HepG2 (cell line): ENCODE measurements around the gene DPEP2NB. TPM values are rescaled to one million over a fixed set of nuclear protein-coding genes. Genes with fewer than 3 reads are reported as not detected.
A peak's percentile ranks its signal among the peaks of the same experiment; 100 is the strongest.

Experiments used
- ATRX ChIP-seq: sonication (generic); formaldehyde crosslinking; IDR thresholded peaks from 2 replicates; pipeline ENCODE4 v1.4.0; 2020; ENCODE audit warnings: missing genetic modification reagents, borderline replicate concordance
- EZH2 ChIP-seq: conservative IDR thresholded peaks from 2 replicates; pipeline ENCODE4 v1.6.1; 2012; ENCODE audit warnings: mild to moderate bottlenecking, low read depth, low read length, moderate library complexity
- FIP1L1 ChIP-seq: fragments of 200-400 bp; formaldehyde crosslinking; IDR thresholded peaks from 2 replicates; pipeline ENCODE4 v1.6.1; 2018; ENCODE audit warnings: low read depth, mild to moderate bottlenecking, low read length, moderate library complexity, borderline replicate concordance; ENCODE audit not compliant: insufficient read depth
- FOXK1 ChIP-seq: sonication (generic); formaldehyde crosslinking; IDR thresholded peaks from 2 replicates; pipeline ENCODE4 v1.4.0; 2020; ENCODE audit warnings: low read depth, missing genetic modification reagents, borderline replicate concordance
- HIC2 ChIP-seq: sonication (generic); formaldehyde crosslinking; IDR thresholded peaks from 2 replicates; pipeline ENCODE4 v1.9.0; 2022; ENCODE audit warnings: low read depth, missing genetic modification reagents
- HOXA3 ChIP-seq: sonication (generic); formaldehyde crosslinking; IDR thresholded peaks from 2 replicates; pipeline ENCODE4 v1.5.0; 2020; ENCODE audit warnings: missing genetic modification reagents
- KDM5B ChIP-seq: sonication (generic); formaldehyde crosslinking; IDR thresholded peaks from 2 replicates; pipeline ENCODE4 v1.4.0; 2020; ENCODE audit warnings: missing genetic modification reagents, mild to moderate bottlenecking, borderline replicate concordance
- MIXL1 ChIP-seq: IDR thresholded peaks from 2 replicates; pipeline ENCODE4 v1.6.1; 2016
- MLLT10 ChIP-seq: sonication (generic); formaldehyde crosslinking; IDR thresholded peaks from 2 replicates; pipeline ENCODE4 v1.4.0; 2020; ENCODE audit warnings: missing genetic modification reagents
- NFKBIZ ChIP-seq: IDR thresholded peaks from 2 replicates; pipeline ENCODE4 v1.6.1; 2018; ENCODE audit warnings: missing genetic modification reagents, missing compliant biosample characterization
- PHB2 ChIP-seq: fragments of 450-650 bp; IDR thresholded peaks from 2 replicates; pipeline ENCODE4 v1.6.1; 2018; ENCODE audit not compliant: partially characterized antibody
- POLR2G ChIP-seq: fragments of 200-400 bp; formaldehyde crosslinking; IDR thresholded peaks from 2 replicates; pipeline ENCODE4 v1.6.1; 2018; ENCODE audit warnings: mild to moderate bottlenecking, low read depth, low read length, moderate library complexity
- RAD21 ChIP-seq: fragments of 450-650 bp; formaldehyde crosslinking; IDR thresholded peaks from 2 replicates; pipeline ENCODE4 v1.5.0; 2020; ENCODE audit warnings: mild to moderate bottlenecking
- SP2 ChIP-seq: sonication (generic); formaldehyde crosslinking; IDR thresholded peaks from 2 replicates; pipeline ENCODE4 v1.5.1; 2020; ENCODE audit warnings: mild to moderate bottlenecking, missing genetic modification reagents
- SP5 ChIP-seq: IDR thresholded peaks from 2 replicates; pipeline ENCODE4 v1.6.1; 2016; ENCODE audit warnings: low read depth, borderline replicate concordance
- SRSF1 ChIP-seq: fragments of 200-400 bp; formaldehyde crosslinking; optimal IDR thresholded peaks from 2 replicates; pipeline ENCODE3; 2017; ENCODE audit warnings: mild to moderate bottlenecking, low read depth, low read length, moderate library complexity
- ZFAT ChIP-seq: sonication (generic); formaldehyde crosslinking; conservative IDR thresholded peaks from 2 replicates; pipeline ENCODE4 v1.8.1; 2023; ENCODE audit warnings: missing genetic modification reagents, inconsistent platforms
- ZFP62 ChIP-seq: sonication (generic); formaldehyde crosslinking; IDR thresholded peaks from 2 replicates; pipeline ENCODE4 v1.4.0; 2020; ENCODE audit warnings: missing genetic modification reagents
- ZNF136 ChIP-seq: sonication (generic); formaldehyde crosslinking; IDR thresholded peaks from 2 replicates; pipeline ENCODE4 v1.8.1; 2022; ENCODE audit warnings: low read depth, mild to moderate bottlenecking, moderate library complexity, missing genetic modification reagents
- ZNF260 ChIP-seq: sonication (generic); formaldehyde crosslinking; IDR thresholded peaks from 2 replicates; pipeline ENCODE4 v1.4.0; 2020; ENCODE audit warnings: missing genetic modification reagents, low read depth, mild to moderate bottlenecking, borderline replicate concordance
- ZNF275 ChIP-seq: sonication (generic); formaldehyde crosslinking; IDR thresholded peaks from 2 replicates; pipeline ENCODE4 v1.8.0; 2022; ENCODE audit warnings: missing genetic modification reagents, mild to moderate bottlenecking, inconsistent platforms, borderline replicate concordance
- ZNF3 ChIP-seq: IDR thresholded peaks from 2 replicates; pipeline ENCODE4 v1.7.0; 2017; ENCODE audit warnings: inconsistent platforms
- ZNF484 ChIP-seq: sonication (generic); formaldehyde crosslinking; IDR thresholded peaks from 2 replicates; pipeline ENCODE4 v1.5.1; 2020; ENCODE audit warnings: mild to moderate bottlenecking, low read depth, missing genetic modification reagents, borderline replicate concordance
- ZNF556 ChIP-seq: sonication (generic); formaldehyde crosslinking; IDR thresholded peaks from 2 replicates; pipeline ENCODE4 v1.4.0; 2020; ENCODE audit warnings: mild to moderate bottlenecking, missing genetic modification reagents, borderline replicate concordance
- polyA plus RNA-seq, 8 experiments: library from polyadenylated mRNA; depleted of rRNA in 3 of 8; stranded (reverse) in 7 of 8; unstranded in 1 of 8; fragments of >200 nt; fragmentation: Illumina TruSeq in 4 of 8; extraction: Trizol in 4 of 8; gene quantifications; 2 replicates each; pipeline versions ENCODE4 v1.2.1 to v1.2.3, GENCODE V29; 2011 to 2016; ENCODE audit warnings: low read depth in 4 of 8, missing spikeins in 1 of 8, mixed read lengths in 1 of 8; ENCODE audit not compliant: insufficient read depth in 1 of 8
- total RNA-seq, 5 experiments: library from RNA; depleted of rRNA; stranded (reverse); fragments of >200 nt; fragmentation: Illumina TruSeq; extraction: Trizol; gene quantifications; 2 replicates each; pipeline ENCODE4 v1.2.3, GENCODE V29; 2016; ENCODE audit warnings: low read depth in 1 of 5
- TF ChIP-seq, protein P1 (sequence below): sonication (generic); formaldehyde crosslinking; IDR thresholded peaks from 2 replicates; pipeline ENCODE4 v1.5.1; 2020; ENCODE audit warnings: missing genetic modification reagents, mild to moderate bottlenecking, borderline replicate concordance

Gene DPEP2NB
- total and polyA plus RNA-seq, 2 of the 13 experiments (the other 11 are each of a cell fraction or from before 2014, with no cell fraction given) = not detected

DNA sequence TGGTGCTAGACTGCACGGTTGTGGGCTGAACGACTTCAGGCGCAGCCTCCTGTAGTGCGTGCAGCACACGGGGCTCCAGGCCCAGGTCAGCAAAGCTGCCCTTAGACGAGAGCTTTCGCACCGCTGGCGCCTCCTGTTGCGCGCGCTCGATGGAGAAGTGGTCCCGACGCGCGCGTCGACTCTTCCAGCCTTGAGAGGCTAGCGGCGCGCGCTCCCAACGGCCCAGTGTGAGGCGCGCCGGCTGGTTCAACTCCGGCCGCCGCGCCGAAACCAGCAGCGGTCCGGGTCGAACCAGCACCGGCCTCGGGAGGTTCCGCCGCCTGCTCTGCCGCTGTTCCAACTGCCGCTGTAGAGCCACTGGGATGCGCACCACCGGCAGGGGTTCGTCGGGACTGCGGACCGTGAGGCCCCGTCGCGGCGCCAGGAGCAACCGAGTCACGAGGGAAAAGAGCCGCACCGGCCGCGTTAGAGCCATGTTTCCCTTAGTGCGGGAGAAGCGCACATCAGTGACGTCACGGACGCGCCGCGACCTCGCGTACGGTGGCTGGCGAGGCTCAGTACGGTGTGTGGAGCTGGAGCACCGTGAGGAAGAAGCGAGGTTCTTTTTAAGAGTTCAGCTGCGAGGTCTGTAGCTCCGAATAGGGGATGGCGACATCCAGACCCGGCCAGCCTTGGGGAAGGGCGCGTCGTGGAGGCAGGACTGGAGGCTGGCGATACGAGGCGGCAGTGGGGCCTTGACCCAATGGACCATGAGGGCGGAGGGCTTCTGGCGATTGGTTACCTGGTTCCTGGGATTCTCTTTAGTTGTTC is 7.2 kb upstream of the DPEP2NB start, which contains the start of the genes DDX28 and DUS2 (continued):
- TF ChIP-seq HOXA3 (CRISPR knock-in tag) = peak; percentile 98
- TF ChIP-seq ZFAT (CRISPR knock-in tag) = no peak; the same call in 1 of the 2 replicates
- TF ChIP-seq ZNF556 (CRISPR knock-in tag) = peak; percentile 99; the same call in 1 of the 2 replicates
- TF ChIP-seq ZNF136 (CRISPR knock-in tag) = no peak
- peak; percentile 94; the same call in 1 of the 2 replicates for TF ChIP-seq KDM5B (CRISPR knock-in tag)
- TF ChIP-seq ZNF484 (CRISPR knock-in tag) = no peak
- no peak; the same call in 1 of the 2 replicates for TF ChIP-seq ATRX (CRISPR knock-in tag)
- no peak for TF ChIP-seq EZH2
- TF ChIP-seq POLR2G = peak; percentile 98
- TF ChIP-seq RAD21 (CRISPR knock-in tag) = peak; percentile 38; the same call in 1 of the 2 replicates
- TF ChIP-seq SRSF1 = no peak
- TF ChIP-seq SP5 (CRISPR knock-in tag) = no peak
- no peak for TF ChIP-seq MLLT10 (CRISPR knock-in tag)
- peak; percentile 100 for TF ChIP-seq FOXK1
- TF ChIP-seq HIC2 (CRISPR knock-in tag) = peak; percentile 71; the same call in 1 of the 2 replicates
- TF ChIP-seq ZNF260 (CRISPR knock-in tag) = no peak
- no peak for TF ChIP-seq PHB2
- no peak for TF ChIP-seq FIP1L1
- TF ChIP-seq NFKBIZ (CRISPR knock-in tag) = peak; percentile 95
- TF ChIP-seq ZNF275 (CRISPR knock-in tag) = 0 out of 2 replicates have a peak, but pooled peaks have one; percentile 21
- TF ChIP-seq ZNF3 (CRISPR knock-in tag) = no peak
- TF ChIP-seq SP2 = peak; percentile 56
- TF ChIP-seq, protein P1, sequence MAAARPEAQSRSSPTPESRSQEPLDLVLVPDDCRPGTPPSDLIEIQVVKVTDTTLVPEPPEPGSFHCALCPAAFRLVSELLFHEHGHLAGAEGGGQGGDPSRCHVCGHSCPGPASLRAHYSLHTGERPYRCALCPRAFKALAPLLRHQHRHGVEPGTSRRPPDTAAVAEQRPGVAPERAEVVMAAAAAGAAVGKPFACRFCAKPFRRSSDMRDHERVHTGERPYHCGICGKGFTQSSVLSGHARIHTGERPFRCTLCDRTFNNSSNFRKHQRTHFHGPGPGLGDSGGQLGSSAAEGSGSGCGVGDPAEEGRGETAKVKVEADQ (CRISPR knock-in tag) = no peak; the same call in 1 of the 2 replicates
- no peak; the same call in 1 of the 2 replicates for TF ChIP-seq ZFP62 (CRISPR knock-in tag)
- TF ChIP-seq MIXL1 (CRISPR knock-in tag) = 0 out of 2 replicates have a peak, but pooled peaks have one; percentile 70
